Astrocyte (in vitro differentiated cells and primary cell): ENCODE data around the gene PGRMC2. TPM values are rescaled to one million over a fixed set of nuclear protein-coding genes. Genes with fewer than 3 reads are reported as not detected.
"Not testable (repeated sequence)": the region's sequence is repeated elsewhere in the genome, so short reads cannot be mapped to it uniquely, and the experiment has no call there.

Experiments
- DNase-seq: peaks from one replicate; pipeline ENCODE4 v3.0.0-alpha.2; 2010; ENCODE audit warnings: low read depth
- FAIRE-seq: peaks from 2 replicates; lab custom pipeline; 2011; peaks lifted over from hg19 to GRCh38; lab: Jason Lieb, UNC
- H2AFZ ChIP-seq: 2 replicates; pipeline ENCODE4 v1.6.0; 2012; ENCODE audit warnings: low read depth, low read length, inconsistent platforms
- H3K27ac ChIP-seq: 2 replicates; pipeline ENCODE4 v1.5.1; 2011; ENCODE audit warnings: low read depth, low read length, inconsistent platforms
- H3K27me3 ChIP-seq: 2 replicates; pipeline ENCODE4 v1.6.0; 2011; ENCODE audit warnings: low read length, inconsistent platforms; ENCODE audit not compliant: insufficient read depth
- H3K36me3 ChIP-seq: 2 replicates; pipeline ENCODE4 v1.5.1; 2011; ENCODE audit warnings: low read length, inconsistent platforms; ENCODE audit not compliant: insufficient read depth
- H3K4me1 ChIP-seq: 2 replicates; pipeline ENCODE4 v1.5.1; 2011; ENCODE audit warnings: low read length, inconsistent platforms; ENCODE audit not compliant: insufficient read depth
- H3K4me2 ChIP-seq: 2 replicates; pipeline ENCODE4 v1.6.0; 2012; ENCODE audit warnings: low read length, inconsistent platforms
- H3K4me3 ChIP-seq: 2 replicates; pipeline ENCODE4 v1.5.1; 2011; ENCODE audit warnings: low read depth, mild to moderate bottlenecking, low read length, inconsistent platforms; ENCODE audit not compliant: insufficient read depth
- H3K79me2 ChIP-seq: 2 replicates; pipeline ENCODE4 v1.6.0; 2012; ENCODE audit warnings: mild to moderate bottlenecking, low read length, inconsistent platforms; ENCODE audit not compliant: insufficient read depth
- H3K9ac ChIP-seq: 2 replicates; pipeline ENCODE4 v1.6.0; 2012; ENCODE audit warnings: mild to moderate bottlenecking, low read length, inconsistent platforms
- H3K9me3 ChIP-seq: 2 replicates; pipeline ENCODE4 v1.5.1; 2012; ENCODE audit warnings: low read depth, mild to moderate bottlenecking, low read length, inconsistent platforms; ENCODE audit not compliant: insufficient read depth
- H4K20me1 ChIP-seq: 2 replicates; pipeline ENCODE4 v1.6.0; 2012; ENCODE audit warnings: low read length, inconsistent platforms; ENCODE audit not compliant: insufficient read depth
- H3K27ac Mint-ChIP-seq: one replicate; pipeline ENCODE4 v1.8.0; 2021; ENCODE audit warnings: mild to moderate bottlenecking, mixed read lengths; ENCODE audit not compliant: unreplicated experiment
- H3K27me3 Mint-ChIP-seq: one replicate; pipeline ENCODE4 v1.8.0; 2021; ENCODE audit warnings: low read depth, mixed read lengths; ENCODE audit not compliant: unreplicated experiment
- H3K36me3 Mint-ChIP-seq: one replicate; pipeline ENCODE4 v1.8.0; 2021; ENCODE audit warnings: low read depth, mixed read lengths; ENCODE audit not compliant: unreplicated experiment
- H3K4me1 Mint-ChIP-seq: one replicate; pipeline ENCODE4 v1.8.0; 2021; ENCODE audit warnings: low read depth, mixed read lengths; ENCODE audit not compliant: unreplicated experiment
- H3K4me3 Mint-ChIP-seq: one replicate; pipeline ENCODE4 v1.8.0; 2021; ENCODE audit warnings: mild to moderate bottlenecking, moderate library complexity, mixed read lengths; ENCODE audit not compliant: unreplicated experiment
- H3K9me3 Mint-ChIP-seq: one replicate; pipeline ENCODE4 v1.8.0; 2021; ENCODE audit warnings: mild to moderate bottlenecking, mixed read lengths; ENCODE audit not compliant: unreplicated experiment
- CTCF ChIP-seq: IDR thresholded peaks from 2 replicates; pipeline ENCODE4 v1.5.1; 2011; ENCODE audit warnings: low read depth, mild to moderate bottlenecking, inconsistent platforms, low read length, moderate library complexity; ENCODE audit not compliant: insufficient read depth
- EZH2 ChIP-seq: IDR thresholded peaks from 2 replicates; pipeline ENCODE4 v1.6.1; 2012; ENCODE audit warnings: mild to moderate bottlenecking, low read length, inconsistent platforms; ENCODE audit not compliant: insufficient read depth
- total RNA-seq: library from RNA; stranded (reverse); gene quantifications from 2 replicates; pipeline ENCODE4 v1.2.1, GENCODE V29; 2021

Gene PGRMC2
- total RNA-seq, 1 donor from 2014 or later, result 158 TPM

- DNase-seq, result no peak
- Mint-ChIP-seq H3K27ac (no peak overlapping the region), H3K4me3 (no peak overlapping the region), H3K36me3 (no peaks in the 10 kb centered on the region), H3K4me1 (peaks cover 4% of the 10 kb centered on the region), H3K27me3 (no peaks in the 10 kb centered on the region), H3K9me3 (peaks cover 21% of the 10 kb centered on the region)
- Histone ChIP-seq H3K27me3 (no peaks in the 10 kb centered on the region), H3K9me3 (peaks cover 2% of the 10 kb centered on the region), H2AFZ (no peak overlapping the region), H3K27ac (no peak overlapping the region), H3K79me2 (no peaks in the 10 kb centered on the region), H3K9ac (no peak overlapping the region), H3K36me3 (no peaks in the 10 kb centered on the region), H4K20me1 (no peaks in the 10 kb centered on the region), H3K4me3 (no peak overlapping the region), H3K4me2 (no peak overlapping the region), H3K4me1 (no peaks in the 10 kb centered on the region)
- FAIRE-seq, result no peak
- TF ChIP-seq CTCF, result no peak
- TF ChIP-seq EZH2, result no peak
Measured at GRCh38 chr4:128247906-128248305, 39.7 kb downstream of the PGRMC2 start.

GRCh38 chr4:128245391-128245790 lies 42.2 kb downstream of the PGRMC2 start:
- not testable (repeated sequence) for H3K9ac ChIP-seq, H3K27ac Mint-ChIP-seq, DNase-seq, H3K4me3 Mint-ChIP-seq, H3K27me3 Mint-ChIP-seq, H2AFZ ChIP-seq, FAIRE-seq, H3K4me2 ChIP-seq, H3K9me3 ChIP-seq, H3K27me3 ChIP-seq, H3K79me2 ChIP-seq, H3K36me3 Mint-ChIP-seq, H4K20me1 ChIP-seq, H3K36me3 ChIP-seq, H3K4me3 ChIP-seq, H3K27ac ChIP-seq
- peaks cover 17% of the 10 kb centered on the region for H3K4me1 ChIP-seq
- peaks cover 18% of the 10 kb centered on the region for H3K4me1 Mint-ChIP-seq
- H3K9me3 Mint-ChIP-seq, result peaks cover 25% of the 10 kb centered on the region

- FAIRE-seq (peak; percentile 68), DNase-seq (peak; percentile 24)
- no peak overlapping the region for H3K4me2 ChIP-seq
- peaks cover 22% of the 10 kb centered on the region for H3K9me3 Mint-ChIP-seq
- H3K4me1 Mint-ChIP-seq, result peaks cover 19% of the 10 kb centered on the region
- H2AFZ ChIP-seq, result no peak overlapping the region
- H3K27ac ChIP-seq, result no peak overlapping the region
- H3K9me3 ChIP-seq, result peaks cover 2% of the 10 kb centered on the region
- H3K27ac Mint-ChIP-seq, result no peak overlapping the region
- peaks cover 17% of the 10 kb centered on the region for H3K4me1 ChIP-seq
- no peaks in the 10 kb centered on the region for H3K27me3 Mint-ChIP-seq
- peaks cover 8% of the 10 kb centered on the region for H3K36me3 Mint-ChIP-seq
- no peak overlapping the region for H3K9ac ChIP-seq
- no peak overlapping the region for H3K4me3 Mint-ChIP-seq
- no peaks in the 10 kb centered on the region for H3K36me3 ChIP-seq
- TF ChIP-seq CTCF (no peak), EZH2 (no peak)
- H3K79me2 ChIP-seq, result no peaks in the 10 kb centered on the region
- H3K4me3 ChIP-seq, result no peak overlapping the region
- no peaks in the 10 kb centered on the region for H3K27me3 ChIP-seq
- H4K20me1 ChIP-seq, result no peaks in the 10 kb centered on the region
Measured at GRCh38 chr4:128244379-128244778, 43.2 kb downstream of the PGRMC2 start.
